GM12874 (cell line): ENCODE measurements around the gene MAP3K5.

Source experiments
- CTCF ChIP-seq: IDR thresholded peaks from 2 replicates; pipeline ENCODE4 v1.5.1; 2011; ENCODE audit warnings: low read depth, mild to moderate bottlenecking, control low read depth, low read length, moderate library complexity; ENCODE audit not compliant: insufficient read depth

The MAP3K5 gene

DNA sequence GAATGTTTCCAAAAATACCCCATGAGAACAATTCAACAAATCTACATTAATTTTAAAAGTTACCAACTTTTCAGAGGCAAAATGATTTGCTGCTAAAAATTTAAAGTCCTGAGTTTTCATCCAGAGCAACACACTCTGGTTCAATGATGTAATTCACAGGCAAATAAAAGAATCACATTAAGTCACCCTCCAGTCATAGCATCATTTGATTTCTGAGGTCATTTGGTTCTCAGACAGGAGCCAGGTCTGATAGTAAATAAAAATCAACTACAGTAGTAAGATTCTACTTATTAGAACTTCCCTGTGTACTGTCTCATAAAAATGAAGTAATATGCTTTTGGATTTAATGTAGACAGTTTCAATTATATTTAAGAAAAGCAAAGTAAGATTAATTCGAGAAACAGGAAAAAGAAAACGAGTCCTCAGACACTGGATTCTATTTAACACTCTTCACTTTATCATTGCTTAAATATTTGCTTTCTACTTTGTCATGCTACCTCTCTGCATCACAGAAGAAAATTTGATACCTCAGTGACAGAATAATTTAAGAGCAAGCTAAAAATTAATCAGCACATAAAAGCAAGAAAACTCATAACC is 267.8 kb downstream of the MAP3K5 start:
- no peak for TF ChIP-seq CTCF

GRCh38 chr6:136523196-136523595 is 269.1 kb downstream of the MAP3K5 start:
- no peak for TF ChIP-seq CTCF

- no peak for TF ChIP-seq CTCF
These were observed 269.6 kb downstream of the MAP3K5 start for GRCh38 chr6:136522636-136523035.

DNA sequence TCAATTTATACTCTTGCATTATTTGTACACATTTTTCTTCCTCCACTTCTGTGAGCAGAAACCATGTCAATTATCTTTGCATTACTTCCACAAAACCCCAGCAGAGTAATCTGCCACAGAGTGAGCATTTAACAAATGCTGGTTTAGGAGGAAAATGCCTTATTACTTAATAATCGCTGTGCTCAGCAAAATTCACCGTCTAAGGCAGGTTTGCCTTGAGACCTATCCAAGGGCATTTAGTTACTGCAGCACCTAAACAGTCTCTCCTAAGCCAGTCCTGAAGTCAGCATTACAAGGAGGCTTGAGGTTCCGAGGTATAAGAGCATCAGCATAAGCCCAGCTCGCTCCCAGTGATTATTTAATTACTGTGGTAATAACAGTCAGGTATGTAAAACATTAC is 270.4 kb downstream of the MAP3K5 start:
- no peak for TF ChIP-seq CTCF

- no peak for TF ChIP-seq CTCF
These were observed 270.9 kb downstream of the MAP3K5 start for GRCh38 chr6:136521427-136521826.

GRCh38 chr6:136520517-136520916 is 271.8 kb downstream of the MAP3K5 start:
- no peak for TF ChIP-seq CTCF

DNA sequence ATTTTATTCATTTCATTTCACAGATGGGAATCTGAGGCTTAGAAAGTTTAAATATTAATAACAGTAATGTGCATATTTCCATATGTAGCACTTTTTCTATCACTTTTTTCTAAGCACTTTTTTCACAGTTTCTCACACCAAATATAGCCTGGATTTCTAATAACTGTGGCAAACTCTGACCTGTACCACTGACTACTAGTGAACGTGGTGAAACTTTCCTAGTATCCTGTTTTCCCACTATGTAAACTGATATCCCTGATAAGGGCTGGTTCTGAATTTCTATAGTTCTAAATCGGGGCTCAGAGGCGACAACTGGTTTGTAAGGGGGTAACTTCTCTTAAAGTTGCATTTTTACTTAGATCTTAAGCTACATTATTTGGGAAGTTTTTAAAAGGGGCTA is 274.7 kb downstream of the MAP3K5 start:
- TF ChIP-seq CTCF: no peak
